ENCODE data around the gene MAMDC2. TPM values are rescaled to one million over a fixed set of nuclear protein-coding genes. Genes with fewer than 3 reads are reported as not detected.
"Not testable (repeated sequence)": the region's sequence is repeated elsewhere in the genome, so short reads cannot be mapped to it uniquely, and the experiment has no call there.

Gene MAMDC2
- total RNA-seq, 4 donors from 2014 or later: 4.1 to 17.3 (median 9.3) TPM

GRCh38 chr9:70228118-70228517 lies 184.5 kb downstream of the MAMDC2 start:
- Histone ChIP-seq H3K4me3 (no peak overlapping the region), H3K27ac (no peak overlapping the region), H3K9me3 (no peaks in the 10 kb centered on the region), H3K27me3 (no peaks in the 10 kb centered on the region), H3K36me3 (no peaks in the 10 kb centered on the region), H3K4me1 (no peaks in the 10 kb centered on the region)
- TF ChIP-seq POLR2A (IDR thresholded peaks at IDR 0.05): no peak
- no peak for TF ChIP-seq CTCF (IDR thresholded peaks at IDR 0.05)
- TF ChIP-seq EP300 (IDR thresholded peaks at IDR 0.05): no peak
- TF ChIP-seq POLR2AphosphoS5 (IDR thresholded peaks at IDR 0.05): no peak
- DNase-seq (ENCODE audit: low spot score in 2 of 2): no peak
- 65% methylated on average over 2 of the region's 2 CpGs for WGBS

DNA sequence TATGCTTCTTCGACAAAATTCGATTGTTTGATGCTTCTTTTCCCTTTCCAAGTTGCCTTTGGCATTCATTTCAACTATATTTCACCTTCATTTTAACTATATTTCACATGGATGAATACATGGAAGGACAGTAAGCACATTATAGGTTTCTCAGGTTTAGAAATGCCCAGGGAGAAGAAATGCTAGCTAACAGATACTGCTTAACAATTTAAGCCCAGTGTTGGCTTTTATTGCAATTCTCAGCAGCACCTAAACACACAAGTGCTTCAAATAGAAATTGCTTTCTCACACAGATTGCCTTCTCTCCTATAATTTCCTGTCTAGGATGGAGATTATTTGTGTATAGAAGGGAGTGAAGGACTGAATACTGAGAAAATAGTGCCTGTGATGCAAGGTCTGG lies 185.0 kb downstream of the MAMDC2 start:
- TF ChIP-seq EP300 (IDR thresholded peaks at IDR 0.05) (no peak), POLR2AphosphoS5 (IDR thresholded peaks at IDR 0.05) (no peak), POLR2A (IDR thresholded peaks at IDR 0.05) (no peak), CTCF (IDR thresholded peaks at IDR 0.05) (no peak)
- Histone ChIP-seq H3K36me3 (no peaks in the 10 kb centered on the region), H3K4me3 (no peak overlapping the region), H3K9me3 (no peaks in the 10 kb centered on the region), H3K4me1 (no peaks in the 10 kb centered on the region), H3K27ac (no peak overlapping the region), H3K27me3 (no peaks in the 10 kb centered on the region)
- no peak for DNase-seq (ENCODE audit: low spot score in 2 of 2)
- 62% methylated on average over 2 of the region's 2 CpGs for WGBS

DNA sequence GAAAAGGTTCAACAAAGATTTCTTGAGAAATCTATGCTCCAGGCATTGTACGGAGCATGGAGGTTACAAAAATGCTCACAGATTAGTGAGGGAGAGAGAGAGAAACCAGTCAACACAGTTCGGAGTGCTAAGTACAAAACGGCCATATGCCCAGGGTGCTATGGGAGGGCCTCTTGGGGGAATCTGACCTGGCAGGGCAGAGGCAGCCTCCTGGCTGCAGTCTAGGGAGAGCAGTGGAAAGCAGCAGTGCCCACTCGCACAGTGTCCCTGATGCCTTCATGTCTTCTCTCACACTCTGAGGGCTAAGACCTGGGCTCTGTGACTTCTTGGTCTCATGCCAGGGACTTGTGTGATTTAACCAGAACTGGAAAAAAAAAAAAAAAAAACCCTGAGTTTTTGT lies 185.4 kb downstream of the MAMDC2 start:
- WGBS: 62% methylated on average over 4 of the region's 4 CpGs

GRCh38 chr9:70229579-70229978 lies 185.9 kb downstream of the MAMDC2 start:
- no peaks in the 10 kb centered on the region for H3K4me1 ChIP-seq
- WGBS: 55% methylated on average over 3 of the region's 3 CpGs
- no peak overlapping the region for H3K27ac ChIP-seq
- no peaks in the 10 kb centered on the region for H3K36me3 ChIP-seq
- TF ChIP-seq POLR2A (IDR thresholded peaks at IDR 0.05) (no peak), POLR2AphosphoS5 (IDR thresholded peaks at IDR 0.05) (no peak), EP300 (IDR thresholded peaks at IDR 0.05) (no peak), CTCF (IDR thresholded peaks at IDR 0.05) (no peak)
- H3K9me3 ChIP-seq: no peaks in the 10 kb centered on the region
- no peaks in the 10 kb centered on the region for H3K27me3 ChIP-seq
- no peak for DNase-seq (ENCODE audit: low spot score in 2 of 2)
- no peak overlapping the region for H3K4me3 ChIP-seq

More for the DNA sequence above, 185.4 kb downstream of the MAMDC2 start:
- DNase-seq (ENCODE audit: low spot score in 2 of 2): no peak
- Histone ChIP-seq H3K27me3 (no peaks in the 10 kb centered on the region), H3K9me3 (no peaks in the 10 kb centered on the region), H3K4me1 (no peaks in the 10 kb centered on the region), H3K36me3 (no peaks in the 10 kb centered on the region), H3K27ac (no peak overlapping the region), H3K4me3 (no peak overlapping the region)
- no peak for TF ChIP-seq EP300 (IDR thresholded peaks at IDR 0.05)
- no peak for TF ChIP-seq CTCF (IDR thresholded peaks at IDR 0.05)
- TF ChIP-seq POLR2A (IDR thresholded peaks at IDR 0.05): no peak
- no peak for TF ChIP-seq POLR2AphosphoS5 (IDR thresholded peaks at IDR 0.05)

DNA sequence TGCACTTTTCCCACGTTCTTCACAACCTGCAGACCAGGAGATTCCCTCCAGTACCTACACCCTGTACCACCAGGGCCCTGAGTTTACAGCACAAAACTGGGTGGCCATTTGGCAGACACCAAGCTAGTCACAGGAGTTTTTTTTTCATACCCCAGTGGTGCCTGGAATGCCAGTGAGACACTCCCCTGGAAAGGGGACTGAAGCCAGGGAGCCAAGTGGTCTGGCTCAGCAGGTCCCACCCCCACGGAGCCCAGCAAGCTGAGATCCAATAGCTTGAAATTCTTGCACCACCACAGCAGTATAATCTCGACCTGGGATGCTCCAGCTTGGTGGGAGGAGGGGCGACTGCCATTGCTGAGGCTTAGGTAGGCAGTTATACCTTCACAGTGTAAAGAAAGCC lies 188.8 kb downstream of the MAMDC2 start:
- Histone ChIP-seq H3K4me3 (no peak overlapping the region), H3K27me3 (no peaks in the 10 kb centered on the region), H3K9me3 (no peaks in the 10 kb centered on the region), H3K4me1 (no peaks in the 10 kb centered on the region), H3K36me3 (no peaks in the 10 kb centered on the region), H3K27ac (no peak overlapping the region)
- no peak for TF ChIP-seq CTCF (IDR thresholded peaks at IDR 0.05)
- TF ChIP-seq POLR2AphosphoS5 (IDR thresholded peaks at IDR 0.05): no peak
- no peak for TF ChIP-seq POLR2A (IDR thresholded peaks at IDR 0.05)
- TF ChIP-seq EP300 (IDR thresholded peaks at IDR 0.05): no peak
- WGBS: 60% methylated on average over 4 of the region's 4 CpGs
- no peak for DNase-seq (ENCODE audit: low spot score in 2 of 2)

DNA sequence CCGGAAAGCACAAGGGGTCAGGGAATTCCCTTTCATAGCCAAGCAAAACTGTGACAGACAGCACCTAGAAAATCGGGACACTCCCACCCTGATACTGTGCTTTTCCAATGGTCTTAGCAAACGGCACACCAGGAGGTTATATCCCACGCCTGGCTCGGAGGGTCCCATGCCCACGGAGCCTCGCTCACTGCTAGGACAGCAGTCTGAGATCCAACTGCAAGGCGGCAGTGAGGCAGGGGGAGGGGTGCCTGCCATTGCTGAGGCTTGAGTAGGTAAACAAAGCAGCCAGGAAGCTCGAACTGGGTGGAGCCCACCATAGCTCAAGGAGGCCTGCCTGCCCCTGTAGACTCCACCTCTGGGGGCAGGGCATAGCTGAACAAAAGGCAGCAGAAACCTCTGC lies 190.6 kb downstream of the MAMDC2 start:
- not testable (repeated sequence) for H3K9me3 ChIP-seq; H3K4me3 ChIP-seq; DNase-seq (ENCODE audit: low spot score in 2 of 2); H3K27me3 ChIP-seq; H3K36me3 ChIP-seq; H3K27ac ChIP-seq; H3K4me1 ChIP-seq
- WGBS: 65% methylated on average over 2 of the region's 9 CpGs

DNA sequence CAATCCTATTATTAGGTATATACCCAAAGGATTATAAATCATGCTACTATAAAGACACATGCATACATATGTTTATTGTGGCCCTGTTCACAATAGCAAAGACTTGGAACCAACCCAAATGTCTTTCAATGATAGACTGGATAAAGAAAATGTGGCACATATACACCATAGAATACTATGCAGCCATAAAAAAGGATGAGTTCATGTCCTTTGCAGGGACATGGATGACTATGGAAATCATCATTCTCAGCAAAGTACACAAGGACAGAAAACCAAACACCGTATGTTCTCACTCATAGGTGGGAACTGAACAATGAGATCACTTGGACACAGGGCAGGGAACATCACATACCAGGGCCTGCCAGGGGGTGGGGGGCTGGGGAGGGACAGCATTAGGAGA lies 202.3 kb downstream of the MAMDC2 start:
- H3K27me3 ChIP-seq; H3K36me3 ChIP-seq; H3K27ac ChIP-seq; H3K4me1 ChIP-seq; DNase-seq (ENCODE audit: low spot score in 2 of 2); H3K4me3 ChIP-seq; H3K9me3 ChIP-seq: not testable (repeated sequence)
- WGBS: 95% methylated on average over 1 of the region's 1 CpG
